ENCODE data around the gene RAB33A. TPM values are rescaled to one million over a fixed set of nuclear protein-coding genes. Genes with fewer than 3 reads are reported as not detected.

Gene RAB33A
- total and polyA plus RNA-seq, 9 of the 15 experiments (the other 6 are each of a cell fraction or from before 2014, with no cell fraction given), result 0.04 to 0.20 (median 0.06) TPM; not detected in 4

DNA sequence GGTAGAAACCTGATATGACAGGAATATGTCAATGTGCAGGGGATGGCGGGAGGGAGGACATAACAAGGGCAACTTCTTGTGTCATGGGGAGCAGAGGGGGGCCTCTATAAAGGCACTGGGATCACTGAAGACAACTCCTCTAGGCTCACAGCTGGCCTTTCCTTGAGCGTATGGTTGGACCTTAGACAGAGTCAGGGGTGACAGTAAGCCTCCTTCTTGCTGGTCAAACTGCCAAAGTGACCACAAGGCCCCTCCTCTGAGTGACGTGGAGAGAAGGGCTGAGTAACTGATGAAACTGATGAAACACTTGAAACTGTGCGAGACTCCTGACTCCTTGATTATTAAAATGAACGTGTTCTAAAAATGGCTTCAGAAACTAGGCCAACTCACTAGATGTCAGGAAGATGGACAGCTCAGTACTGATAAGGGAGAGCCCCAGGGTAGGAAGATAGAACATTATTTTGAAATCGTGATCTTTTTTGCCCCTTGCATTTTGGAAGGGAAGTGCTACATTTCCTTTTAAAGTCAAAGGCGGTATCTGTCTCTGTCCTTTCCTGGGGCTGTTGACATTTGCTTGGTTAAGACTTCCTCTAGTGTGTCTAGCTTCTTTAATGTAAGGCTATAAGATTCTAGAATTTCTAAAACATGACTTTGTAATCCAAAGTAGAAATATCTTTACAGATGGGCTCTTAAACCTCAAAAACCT, 1.6 kb downstream of the RAB33A start (continued):
- TF ChIP-seq ZNF140 (CRISPR knock-in tag; IDR thresholded peaks at IDR 0.05) (no peak), EP300 (IDR thresholded peaks at IDR 0.05; ENCODE audit: low read length) (peak; percentile 92), RAD51 (IDR thresholded peaks at IDR 0.05; ENCODE audit: borderline replicate concordance, low read depth) (no peak), NR1H2 (CRISPR knock-in tag; IDR thresholded peaks at IDR 0.05) (no peak), LEF1 (IDR thresholded peaks at IDR 0.05) (peak; percentile 77), NCOR1 (IDR thresholded peaks at IDR 0.05) (no peak), RFX1 (IDR thresholded peaks at IDR 0.05) (no peak), PATZ1 (CRISPR knock-in tag; IDR thresholded peaks at IDR 0.05; ENCODE audit: borderline replicate concordance) (no peak), ARID1B (IDR thresholded peaks at IDR 0.05) (peak; percentile 68), GABPA (tag; conservative IDR thresholded peaks at IDR 0.05; ENCODE audit: low read depth) (peak; percentile 41; the same call in 1 of the 2 replicates), GATA2 (CRISPR knock-in tag; IDR thresholded peaks at IDR 0.05) (no peak), MTA2 (IDR thresholded peaks at IDR 0.05; ENCODE audit: low read depth) (no peak), POLR2G (IDR thresholded peaks at IDR 0.05; ENCODE audit: low read depth, low read length) (peak; percentile 39), COPS2 (conservative IDR thresholded peaks at IDR 0.05) (no peak), MEF2A (IDR thresholded peaks at IDR 0.05; ENCODE audit: control insufficient read depth, low read depth, low read length) (peak; percentile 53; the same call in 1 of the 2 replicates), TCF7 (IDR thresholded peaks at IDR 0.05; ENCODE audit: borderline replicate concordance) (no peak), FOXP4 (CRISPR knock-in tag; IDR thresholded peaks at IDR 0.05; ENCODE audit: borderline replicate concordance) (no peak)

Measured in K562 (cell line).